ENCODE data around the gene MROH2B.

DNA sequence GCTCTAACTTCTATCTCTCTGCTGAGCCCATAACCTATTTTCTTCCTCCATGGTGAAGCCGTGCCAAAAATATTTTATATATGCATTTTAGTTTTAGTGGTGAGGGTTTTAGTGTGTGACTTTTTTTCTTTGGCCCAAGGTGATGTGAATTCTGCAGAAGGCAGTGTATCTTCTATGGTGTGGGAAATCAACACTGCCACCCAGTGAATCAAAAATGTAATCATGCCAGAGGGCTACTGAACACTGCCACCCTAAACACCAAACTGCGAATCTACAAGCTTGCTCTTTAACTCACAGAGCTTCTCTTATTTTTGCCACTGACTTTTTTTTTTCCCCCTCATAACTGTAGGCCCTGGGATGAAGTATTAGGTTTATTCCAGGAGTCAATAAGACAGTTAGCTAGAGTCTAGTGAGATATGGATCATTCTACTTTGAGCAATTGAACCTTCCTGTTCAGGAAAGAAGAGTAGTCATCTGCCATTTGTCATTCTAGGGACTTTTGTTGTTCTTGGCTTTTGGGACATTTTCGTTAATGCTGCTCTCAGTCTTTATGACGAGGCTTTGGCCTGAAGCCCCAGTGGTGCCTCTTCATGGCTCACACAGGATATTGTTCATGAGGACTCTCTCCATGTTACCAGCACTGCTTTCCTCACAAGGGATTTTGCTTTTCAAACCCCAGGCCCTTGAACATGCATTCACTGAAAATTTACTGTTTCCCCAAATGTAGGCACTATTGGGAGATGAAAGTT, 108.8 kb downstream of the MROH2B start:
- TF ChIP-seq TAF1 (IDR thresholded peaks at IDR 0.05; ENCODE audit: low read depth, low read length) (no peak), POLR2A (IDR thresholded peaks at IDR 0.05; ENCODE audit: low read depth, low read length) (no peak)
